ENCODE measurements around the gene CD55.

CD55 gene

DNA sequence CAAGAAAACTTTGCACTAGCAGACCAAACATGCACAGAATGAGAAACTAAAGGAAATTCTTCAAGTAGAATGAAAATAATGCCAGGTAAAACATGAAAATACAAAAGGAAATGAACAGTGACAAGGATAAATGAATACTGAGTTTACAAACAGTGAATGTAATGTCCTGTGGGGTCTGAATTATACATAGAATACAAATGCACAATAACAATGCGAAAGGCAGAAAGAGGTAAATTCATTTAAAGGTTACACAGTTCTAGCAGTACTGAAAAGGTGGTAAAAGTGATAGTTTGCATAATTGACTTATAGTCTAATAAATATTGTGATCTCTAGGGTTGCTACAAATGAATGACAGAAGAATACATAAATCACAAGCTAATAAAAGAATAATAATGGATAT lies 12.9 kb downstream of the CD55 start:
- H3K4me3 ChIP-seq (ENCODE audit: low read depth, low read length) = no peak overlapping the region
- TF ChIP-seq, protein P1, sequence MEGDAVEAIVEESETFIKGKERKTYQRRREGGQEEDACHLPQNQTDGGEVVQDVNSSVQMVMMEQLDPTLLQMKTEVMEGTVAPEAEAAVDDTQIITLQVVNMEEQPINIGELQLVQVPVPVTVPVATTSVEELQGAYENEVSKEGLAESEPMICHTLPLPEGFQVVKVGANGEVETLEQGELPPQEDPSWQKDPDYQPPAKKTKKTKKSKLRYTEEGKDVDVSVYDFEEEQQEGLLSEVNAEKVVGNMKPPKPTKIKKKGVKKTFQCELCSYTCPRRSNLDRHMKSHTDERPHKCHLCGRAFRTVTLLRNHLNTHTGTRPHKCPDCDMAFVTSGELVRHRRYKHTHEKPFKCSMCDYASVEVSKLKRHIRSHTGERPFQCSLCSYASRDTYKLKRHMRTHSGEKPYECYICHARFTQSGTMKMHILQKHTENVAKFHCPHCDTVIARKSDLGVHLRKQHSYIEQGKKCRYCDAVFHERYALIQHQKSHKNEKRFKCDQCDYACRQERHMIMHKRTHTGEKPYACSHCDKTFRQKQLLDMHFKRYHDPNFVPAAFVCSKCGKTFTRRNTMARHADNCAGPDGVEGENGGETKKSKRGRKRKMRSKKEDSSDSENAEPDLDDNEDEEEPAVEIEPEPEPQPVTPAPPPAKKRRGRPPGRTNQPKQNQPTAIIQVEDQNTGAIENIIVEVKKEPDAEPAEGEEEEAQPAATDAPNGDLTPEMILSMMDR (IDR thresholded peaks at IDR 0.05; ENCODE audit: borderline replicate concordance, insufficient read depth, low read depth, low read length) = no peak

DNA sequence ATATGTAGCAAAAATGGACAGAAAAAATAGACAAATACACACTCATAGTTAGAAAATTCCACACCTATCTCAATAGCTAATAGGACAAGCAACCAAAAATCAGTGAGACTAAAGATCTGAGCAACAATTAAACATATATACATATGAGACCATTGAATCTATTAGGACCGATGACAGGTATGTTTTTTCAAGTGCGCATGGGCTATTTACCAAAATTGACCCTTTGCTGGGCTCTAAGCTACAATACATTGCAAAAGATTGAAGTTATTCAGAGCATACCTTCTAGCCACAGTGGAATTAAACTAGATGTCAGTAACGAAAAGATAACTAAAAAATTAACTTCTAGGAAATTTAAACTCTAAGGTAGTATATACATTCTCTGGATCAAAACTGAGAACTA lies 13.7 kb downstream of the CD55 start:
- TF ChIP-seq, protein P1 (IDR thresholded peaks at IDR 0.05; ENCODE audit: borderline replicate concordance, insufficient read depth, low read depth, low read length) = no peak
- H3K4me3 ChIP-seq (ENCODE audit: low read depth, low read length) = no peak overlapping the region

DNA sequence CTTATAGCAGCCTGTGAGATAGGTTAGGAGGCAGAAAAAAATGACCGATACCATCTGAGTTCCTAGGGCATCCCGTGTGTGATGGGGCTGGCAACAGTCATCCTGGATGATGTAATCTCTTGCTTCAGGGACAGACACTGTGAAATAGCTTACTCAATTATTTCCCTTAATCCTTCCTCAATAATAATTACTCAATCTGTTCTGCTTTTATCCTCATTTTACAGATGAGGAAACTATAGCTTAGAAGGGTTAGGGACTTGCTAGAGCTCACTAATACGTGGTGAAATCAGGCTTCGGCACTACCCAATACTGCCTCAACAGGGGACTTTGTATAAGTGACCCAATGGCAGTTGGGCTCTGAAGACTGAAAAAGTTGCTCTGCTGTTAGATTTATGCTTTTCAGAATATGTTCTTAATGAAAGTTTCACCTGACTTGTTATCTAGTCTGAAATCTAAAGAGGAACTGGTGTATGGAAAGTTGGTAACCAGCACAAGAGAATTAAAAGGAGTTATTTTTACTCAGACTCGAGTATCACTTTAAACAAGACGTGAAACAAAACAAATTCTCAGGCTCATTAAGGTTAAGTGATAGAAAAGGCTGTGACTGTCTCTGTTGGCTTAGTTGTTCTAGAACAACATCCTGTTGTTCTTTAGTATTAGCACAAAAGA lies 14.4 kb downstream of the CD55 start:
- TF ChIP-seq, protein P1 (IDR thresholded peaks at IDR 0.05; ENCODE audit: borderline replicate concordance, insufficient read depth, low read depth, low read length) = peak; percentile 14; the same call in 1 of the 2 replicates
- H3K4me3 ChIP-seq (ENCODE audit: low read depth, low read length) = no peak overlapping the region

DNA sequence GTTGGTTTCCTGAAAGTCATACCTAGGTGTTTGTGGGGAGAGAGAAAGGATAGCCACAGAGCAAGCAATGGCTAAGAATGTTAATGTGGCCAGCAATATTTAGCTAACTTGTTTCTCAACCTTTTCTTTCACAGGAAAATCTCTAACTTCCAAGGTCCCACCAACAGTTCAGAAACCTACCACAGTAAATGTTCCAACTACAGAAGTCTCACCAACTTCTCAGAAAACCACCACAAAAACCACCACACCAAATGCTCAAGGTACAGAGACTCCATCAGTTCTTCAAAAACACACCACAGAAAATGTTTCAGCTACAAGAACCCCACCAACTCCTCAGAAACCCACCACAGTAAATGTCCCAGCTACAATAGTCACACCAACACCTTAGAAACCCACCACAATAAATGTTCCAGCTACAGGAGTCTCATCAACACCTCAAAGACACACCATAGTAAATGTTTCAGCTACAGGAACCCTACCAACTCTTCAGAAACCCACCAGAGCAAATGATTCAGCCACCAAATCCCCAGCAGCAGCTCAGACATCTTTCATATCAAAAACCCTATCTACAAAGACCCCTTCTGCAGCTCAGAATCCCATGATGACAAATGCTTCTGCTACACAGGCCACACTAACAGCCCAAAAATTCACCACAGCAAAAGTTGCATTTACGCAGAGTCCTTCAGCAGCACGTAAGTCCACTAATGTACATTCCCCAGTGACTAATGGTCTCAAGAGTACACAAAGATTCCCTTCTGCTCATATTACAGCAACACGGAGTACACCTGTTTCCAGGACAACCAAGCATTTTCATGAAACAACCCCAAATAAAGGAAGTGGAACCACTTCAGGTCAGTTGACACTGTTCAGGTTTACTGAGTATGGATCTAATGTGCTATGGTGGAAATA lies 15.3 kb downstream of the CD55 start:
- no peak overlapping the region for H3K4me3 ChIP-seq (ENCODE audit: low read depth, low read length)
- TF ChIP-seq, protein P1 (IDR thresholded peaks at IDR 0.05; ENCODE audit: borderline replicate concordance, insufficient read depth, low read depth, low read length) = no peak

DNA sequence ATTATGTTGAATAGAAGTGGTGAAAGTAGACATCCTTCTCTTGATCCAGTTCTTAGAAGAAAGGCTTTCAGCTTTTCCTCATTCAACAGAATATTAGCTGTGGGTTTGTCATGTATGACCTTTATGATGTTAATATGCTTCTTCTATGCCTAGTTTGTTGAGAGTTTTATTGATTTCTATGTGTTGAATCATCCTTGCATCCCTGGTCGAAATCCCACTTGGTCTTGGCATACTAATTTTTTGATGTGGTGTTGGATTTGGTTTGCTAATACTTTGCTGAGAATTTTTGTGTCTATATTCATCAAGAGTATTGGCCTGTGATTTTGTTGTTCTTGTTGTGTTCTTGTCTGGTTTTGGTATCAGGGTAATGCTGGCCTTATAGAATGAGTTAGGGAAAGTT lies 20.9 kb downstream of the CD55 start:
- H3K4me3 ChIP-seq (ENCODE audit: low read depth, low read length) = no peak overlapping the region
- TF ChIP-seq, protein P1 (IDR thresholded peaks at IDR 0.05; ENCODE audit: borderline replicate concordance, insufficient read depth, low read depth, low read length) = no peak

DNA sequence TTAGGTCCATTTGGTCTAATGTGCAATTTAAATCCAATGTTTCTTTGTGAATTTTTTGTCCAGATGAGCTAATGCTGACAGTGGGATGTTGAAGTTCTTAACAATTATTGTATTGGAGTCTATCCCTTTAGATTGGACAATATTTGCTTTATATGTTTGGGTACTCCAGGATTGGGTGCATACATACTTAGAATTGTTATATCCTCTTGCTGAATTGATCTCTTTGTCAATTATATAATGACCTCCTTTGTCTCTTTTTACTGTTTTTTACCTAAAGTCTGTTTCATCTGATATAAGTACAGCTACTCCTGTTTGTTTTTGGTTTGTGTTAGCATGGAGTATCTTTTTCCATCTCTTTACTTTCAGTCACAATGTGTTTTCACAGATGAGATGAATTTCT lies 22.2 kb downstream of the CD55 start:
- H3K4me3 ChIP-seq (ENCODE audit: low read depth, low read length) = no peak overlapping the region
- TF ChIP-seq, protein P1 (IDR thresholded peaks at IDR 0.05; ENCODE audit: borderline replicate concordance, insufficient read depth, low read depth, low read length) = no peak

All from GM12875 (cell line).